Upper lobe of right lung (tissue), 1 donor: ENCODE results near the gene TAPT1. TPM values are rescaled to one million over a fixed set of nuclear protein-coding genes. Genes with fewer than 3 reads are reported as not detected.

Source experiments
- ATAC-seq: fragments of 200-7000 bp; cut with Tn5 transposase; one replicate; pipeline ENCODE4 v1.9.1; 2020; ENCODE audit warnings: mild to moderate bottlenecking, moderate library complexity
- DNase-seq: peaks from one replicate; pipeline ENCODE4 v3.0.0-alpha.2; 2020
- H3K27ac ChIP-seq: fragments of 200-600 bp; one replicate; pipeline ENCODE4 v1.8.0; 2022
- H3K27me3 ChIP-seq: fragments of 200-600 bp; one replicate; pipeline ENCODE4 v1.8.0; 2022; ENCODE audit warnings: mild to moderate bottlenecking
- H3K36me3 ChIP-seq: fragments of 200-600 bp; one replicate; pipeline ENCODE4 v1.8.0; 2022
- H3K4me1 ChIP-seq: fragments of 200-600 bp; one replicate; pipeline ENCODE4 v1.8.0; 2022
- H3K4me3 ChIP-seq: fragments of 200-600 bp; one replicate; pipeline ENCODE4 v1.8.0; 2022; ENCODE audit warnings: mild to moderate bottlenecking
- H3K9me3 ChIP-seq: fragments of 200-600 bp; one replicate; pipeline ENCODE4 v1.8.0; 2022
- CTCF ChIP-seq: fragments of 200-600 bp; IDR thresholded peaks from one replicate; pipeline ENCODE4 v1.8.0; 2022; ENCODE audit warnings: antibody characterized with exemption
- intact Hi-C: fragments of 100-400 bp; cut with DNase I; formaldehyde crosslinking; loops from one replicate; pipeline ENCODE4 v1.11.0; 2022
- total RNA-seq: library from RNA; stranded (reverse); fragmentation: NEBNext Ultra II Directional; extraction: Animal tissue kit (Norgen Biotek cat#: 25700); gene quantifications from one replicate; pipeline ENCODE4 v1.2.1, GENCODE V29; 2021
- donor health status: DM: no; HTN: yes; CAD: no; lungs with severe emphysema.

Gene TAPT1
- total RNA-seq, 1 donor from 2014 or later: 66.5 TPM

GRCh38 chr4:16206848-16207247 lies 19.4 kb downstream of the TAPT1 start:
- no peak overlapping the region for H3K27ac ChIP-seq
- H3K4me3 ChIP-seq: no peak overlapping the region
- intact Hi-C loops: no loop called here
- peaks cover 18% of the 10 kb centered on the region for H3K4me1 ChIP-seq
- TF ChIP-seq CTCF: no peak
- DNase-seq: no peak
- H3K36me3 ChIP-seq: peaks cover 31% of the 10 kb centered on the region
- no peaks in the 10 kb centered on the region for H3K27me3 ChIP-seq
- ATAC-seq: no peak
- no peaks in the 10 kb centered on the region for H3K9me3 ChIP-seq

GRCh38 chr4:16206301-16206700 lies 20.0 kb downstream of the TAPT1 start:
- Histone ChIP-seq H3K9me3 (no peaks in the 10 kb centered on the region), H3K27me3 (no peaks in the 10 kb centered on the region), H3K4me1 (peaks cover 18% of the 10 kb centered on the region), H3K4me3 (no peak overlapping the region), H3K27ac (no peak overlapping the region), H3K36me3 (peaks cover 25% of the 10 kb centered on the region)
- TF ChIP-seq CTCF: no peak
- DNase-seq: no peak
- ATAC-seq: no peak
- intact Hi-C loops: no loop called here

GRCh38 chr4:16205298-16206164 lies 20.7 kb downstream of the TAPT1 start:
- intact Hi-C loops: no loop called here
- peak; percentile 79 for ATAC-seq

GRCh38 chr4:16204505-16204904 lies 21.8 kb downstream of the TAPT1 start:
- Histone ChIP-seq H3K36me3 (peaks cover 13% of the 10 kb centered on the region), H3K9me3 (no peaks in the 10 kb centered on the region), H3K27ac (no peak overlapping the region), H3K4me3 (no peak overlapping the region), H3K27me3 (no peaks in the 10 kb centered on the region), H3K4me1 (peaks cover 18% of the 10 kb centered on the region)
- peak; percentile 68 for DNase-seq
- intact Hi-C loops: no loop called here
- ATAC-seq: peak; percentile 88
- no peak for TF ChIP-seq CTCF

More at GRCh38 chr4:16205298-16206164, 20.7 kb downstream of the TAPT1 start:
- Histone ChIP-seq H3K9me3 (no peaks in the 10 kb centered on the region), H3K27me3 (no peaks in the 10 kb centered on the region), H3K36me3 (peaks cover 18% of the 10 kb centered on the region), H3K4me3 (no peak overlapping the region), H3K27ac (no peak overlapping the region), H3K4me1 (peaks cover 18% of the 10 kb centered on the region)
- no peak for DNase-seq
- peak; percentile 57 for TF ChIP-seq CTCF

- no peak overlapping the region for H3K4me3 ChIP-seq
- peaks cover 5% of the 10 kb centered on the region for H3K36me3 ChIP-seq
- DNase-seq (no peak), ATAC-seq (no peak)
- H3K27ac ChIP-seq: no peak overlapping the region
- peaks cover 26% of the 10 kb centered on the region for H3K4me1 ChIP-seq
- H3K27me3 ChIP-seq: no peaks in the 10 kb centered on the region
- TF ChIP-seq CTCF: no peak
- H3K9me3 ChIP-seq: no peaks in the 10 kb centered on the region
- intact Hi-C loops: no loop called here
These were observed 23.2 kb downstream of the TAPT1 start for GRCh38 chr4:16203083-16203482.
